ENCODE measurements around the gene GRP.

GRP gene

DNA sequence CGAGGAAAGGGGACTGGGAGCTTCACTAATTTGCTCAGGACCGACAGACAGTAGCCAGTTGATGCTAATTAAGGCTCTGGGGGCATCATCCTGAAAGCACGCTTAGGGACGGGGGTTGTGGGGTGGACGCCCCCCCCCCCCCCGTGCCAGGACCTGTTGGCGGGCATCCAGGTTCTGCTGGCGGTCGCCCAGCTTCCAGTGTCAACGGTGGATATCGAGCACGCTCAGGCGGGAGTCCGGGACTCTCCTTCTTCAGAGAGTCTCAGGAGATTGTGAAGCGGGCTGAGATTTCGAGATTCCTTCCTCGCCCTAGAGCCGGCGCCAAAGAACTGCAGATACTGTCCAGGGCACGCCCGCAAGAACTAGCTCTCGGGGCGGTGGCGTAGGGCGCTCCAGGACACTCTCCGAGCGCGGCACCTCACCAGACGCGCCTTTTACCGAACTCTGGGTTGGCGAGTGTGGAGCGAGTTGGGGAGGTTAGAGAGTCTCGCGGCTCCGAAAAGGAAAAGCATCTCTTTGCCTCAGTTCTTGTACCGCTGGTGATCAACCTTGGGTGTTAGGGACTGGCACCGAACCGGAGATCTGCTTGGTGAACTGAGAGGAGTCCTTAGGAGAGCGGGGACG lies 47.7 kb downstream of the GRP start:
- DNase-seq (ENCODE audit: low spot score): no peak

DNA sequence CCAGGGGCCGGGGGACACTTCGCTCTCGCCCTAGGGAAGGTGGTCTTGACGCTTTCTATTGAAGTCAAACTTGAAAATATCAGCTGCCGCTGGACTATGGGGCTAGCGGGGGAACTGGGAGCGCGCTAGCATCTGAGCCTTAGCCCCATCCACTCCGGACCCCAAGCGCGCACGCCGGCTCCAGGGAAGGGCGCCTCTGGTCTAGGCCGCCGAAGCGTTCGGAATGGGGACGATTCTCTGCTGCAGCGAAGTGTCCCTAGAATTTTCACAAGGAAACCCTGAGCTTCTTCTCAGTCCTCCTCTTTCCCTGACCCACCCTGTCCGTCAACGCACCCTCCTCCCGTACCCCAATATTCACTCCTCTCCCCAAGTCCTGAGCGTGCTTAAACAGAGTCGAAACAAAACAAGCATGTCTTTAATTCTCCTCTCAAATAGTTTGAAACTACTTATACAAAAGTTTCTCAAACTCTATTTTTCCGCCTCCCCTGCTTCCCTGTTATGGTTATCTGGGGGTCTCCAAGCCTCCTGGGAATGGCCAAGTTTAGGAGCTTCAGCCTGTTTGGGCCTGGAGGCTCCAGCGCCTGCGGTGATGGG lies 48.3 kb downstream of the GRP start:
- no peak for DNase-seq (ENCODE audit: low spot score)

- peak; percentile 42 for DNase-seq (ENCODE audit: low spot score)
Observed at GRCh38 chr18:59268721-59269562, 49.0 kb downstream of the GRP start.

- DNase-seq (ENCODE audit: low spot score): no peak
Observed at GRCh38 chr18:59269563-59270119, 49.7 kb downstream of the GRP start.

GRCh38 chr18:59270689-59271257 lies 50.8 kb downstream of the GRP start:
- DNase-seq (ENCODE audit: low spot score): no peak

DNA sequence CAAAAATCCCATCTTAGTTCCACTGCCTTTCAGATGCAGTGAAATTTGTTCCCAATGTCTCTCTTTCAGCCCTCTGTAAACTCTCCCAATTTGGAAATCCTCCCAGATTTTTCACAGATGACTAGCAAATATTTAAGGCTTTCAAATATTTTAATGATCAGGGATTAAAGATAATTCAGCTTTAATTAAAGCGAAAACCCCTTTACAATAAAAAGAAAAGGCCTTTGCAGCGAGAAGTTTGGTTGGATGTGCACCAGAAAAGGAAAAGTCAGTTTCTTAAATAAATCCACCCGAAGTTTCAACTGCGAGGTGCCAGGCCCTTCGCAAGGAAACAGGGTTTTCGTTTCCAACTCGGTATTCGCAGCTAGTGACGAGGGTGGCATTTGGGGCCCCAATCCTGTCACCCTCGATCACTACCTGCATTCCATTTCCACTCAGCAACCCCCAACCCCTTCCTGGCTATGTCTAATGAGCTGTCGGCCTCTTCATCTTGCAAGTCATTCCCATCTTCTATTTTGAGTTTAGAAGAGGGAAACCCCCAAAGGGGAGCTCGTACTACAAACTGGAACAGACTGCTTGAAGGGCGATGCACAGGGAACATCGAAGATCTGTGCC lies 51.8 kb downstream of the GRP start:
- DNase-seq (ENCODE audit: low spot score): no peak

DNA sequence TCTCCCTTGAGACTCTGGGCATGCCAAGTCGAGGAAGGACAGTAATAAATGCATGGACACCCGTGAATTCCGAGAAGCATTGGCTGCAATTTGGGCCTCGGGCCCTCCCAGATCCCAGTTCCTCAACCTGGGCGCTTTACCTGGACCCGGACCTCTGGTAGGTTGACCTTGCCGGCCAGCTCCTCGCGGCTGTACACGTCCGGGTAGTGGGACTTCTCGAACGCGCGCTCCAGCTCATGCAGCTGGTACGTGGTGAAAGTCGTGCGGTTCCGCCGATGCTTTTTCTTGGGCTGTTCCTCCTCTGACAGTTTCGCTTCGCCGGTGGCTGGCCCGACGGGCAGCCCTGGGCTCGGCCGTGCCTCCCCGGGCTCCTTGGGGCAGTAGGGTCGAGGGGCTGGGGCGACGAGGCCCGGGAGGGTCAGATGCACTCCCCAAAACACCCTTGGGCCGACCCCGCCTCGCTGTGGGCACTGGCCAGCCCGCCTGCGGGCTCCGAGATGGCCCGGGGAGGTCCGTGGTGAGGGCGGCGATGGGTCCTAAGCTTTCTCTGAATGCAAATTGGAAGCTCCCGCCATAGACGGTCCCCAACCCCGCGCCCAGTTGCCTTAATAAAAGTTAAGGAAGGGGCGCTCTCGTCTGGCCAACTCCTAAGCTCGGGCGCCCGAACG lies 52.4 kb downstream of the GRP start:
- DNase-seq (ENCODE audit: low spot score): no peak

GRCh38 chr18:59272891-59273758 lies 53.2 kb downstream of the GRP start, which contains the start of gene RAX:
Gene RAX, minus strand, starts transcription at chr18:59273454. Its CDS starts 248 bp downstream, at chr18:59273206.
- peak; percentile 52 for DNase-seq (ENCODE audit: low spot score)

- no peak for DNase-seq (ENCODE audit: low spot score)
Observed at GRCh38 chr18:59273759-59274532, 54.0 kb downstream of the GRP start.

DNA sequence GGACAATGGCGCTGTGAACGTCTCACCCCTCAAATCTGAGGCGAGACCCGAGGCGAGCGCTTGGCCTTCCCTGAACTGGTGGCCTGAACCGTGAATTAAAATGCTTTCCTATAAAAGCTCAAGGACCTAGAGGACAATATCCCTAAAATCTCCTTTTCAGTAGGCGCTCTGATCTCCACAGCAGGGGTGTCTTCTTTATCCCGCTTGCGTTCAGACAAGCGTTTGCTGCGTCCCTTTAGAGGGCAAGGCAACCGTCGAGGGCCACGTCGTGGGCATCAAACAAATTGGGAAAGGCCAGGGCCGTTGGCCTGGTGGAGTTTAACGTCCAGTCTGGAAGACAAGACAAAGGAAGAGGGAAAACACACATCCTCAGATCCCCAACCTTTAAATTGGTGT lies 54.6 kb downstream of the GRP start:
- no peak for DNase-seq (ENCODE audit: low spot score)

DNA sequence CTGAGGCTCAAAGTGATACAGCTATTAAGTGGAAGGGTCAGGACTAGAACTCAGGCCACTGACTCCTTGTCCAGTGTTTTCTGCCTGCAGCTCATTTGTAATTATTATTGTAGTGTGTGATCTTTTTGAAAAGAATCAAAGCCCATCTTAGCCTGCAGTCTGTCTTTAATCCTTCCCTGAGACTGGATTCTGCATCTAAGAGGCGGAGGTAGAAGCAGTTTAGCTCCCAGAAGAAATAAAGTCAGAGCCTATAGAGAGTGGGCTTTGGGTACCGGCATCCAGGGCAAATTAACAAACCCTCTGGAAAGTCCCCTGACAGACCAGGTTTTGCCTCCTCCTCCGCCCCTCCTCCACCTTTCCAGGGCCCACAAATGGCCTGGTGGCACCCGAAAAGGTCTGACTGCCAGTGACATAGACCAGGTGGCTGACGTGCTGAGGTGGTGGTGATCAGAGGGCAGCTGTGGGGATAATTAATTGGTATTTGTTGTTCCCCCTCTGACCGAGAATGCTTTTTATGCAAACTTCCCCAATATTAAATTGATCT lies 55.5 kb downstream of the GRP start:
- DNase-seq (ENCODE audit: low spot score): no peak

DNA sequence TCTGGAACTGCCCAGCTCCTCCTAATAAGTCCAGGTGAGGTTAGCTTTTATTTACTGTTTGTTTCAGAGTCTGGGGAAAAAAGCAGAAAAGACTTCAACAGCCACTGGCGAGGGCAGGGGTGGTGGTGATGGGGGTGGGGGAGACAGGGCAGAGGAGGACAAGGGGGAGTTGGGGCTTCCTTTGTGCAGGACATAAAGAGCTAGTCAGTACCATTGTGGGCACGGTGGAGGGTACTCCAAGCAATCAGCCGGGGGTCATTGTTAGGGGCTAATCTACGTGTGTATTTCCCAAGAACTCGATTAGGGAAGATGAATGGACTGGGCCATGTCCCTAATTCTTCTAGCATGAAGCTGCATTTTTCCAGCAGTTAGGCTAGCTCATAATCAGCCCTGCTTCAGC lies 56.1 kb downstream of the GRP start:
- no peak for DNase-seq (ENCODE audit: low spot score)

DNA sequence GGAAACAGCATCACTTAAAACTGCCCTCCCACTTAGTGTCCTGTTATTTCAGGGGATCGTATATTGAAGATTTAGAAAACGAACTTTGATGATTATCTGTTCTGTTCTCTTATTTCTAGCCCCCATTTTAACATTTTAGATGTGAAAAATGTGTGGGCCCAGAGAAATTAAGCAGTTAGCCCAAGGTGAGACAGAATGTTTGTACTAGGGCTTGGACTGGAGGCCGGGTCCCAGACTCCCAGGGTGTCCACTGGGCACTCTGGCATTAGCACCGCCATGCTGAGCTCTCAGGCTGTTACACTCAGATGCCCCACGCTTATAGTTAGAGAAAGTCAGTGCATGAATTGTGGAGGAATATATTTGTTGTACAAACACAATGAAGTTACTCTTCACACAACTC lies 58.8 kb downstream of the GRP start:
- no peak for DNase-seq (ENCODE audit: low spot score)

DNA sequence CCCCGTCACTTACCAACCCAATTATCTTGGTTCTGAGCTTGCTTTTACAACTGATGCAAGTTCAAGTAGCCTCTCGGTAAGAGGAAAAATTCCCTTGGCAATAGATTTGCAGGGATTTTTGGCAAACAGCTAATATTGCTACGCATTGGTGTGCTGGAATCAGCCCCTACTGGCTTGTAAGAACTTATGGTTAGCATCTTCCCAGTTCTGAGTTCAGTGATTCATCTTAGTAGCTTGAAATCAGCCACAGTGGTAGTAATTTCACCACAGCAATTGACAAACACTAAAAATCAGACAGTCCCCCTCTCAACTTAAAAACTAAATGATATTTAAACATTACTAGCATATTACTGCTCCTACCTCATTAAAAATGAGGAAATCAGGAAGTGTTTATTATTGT lies 59.2 kb downstream of the GRP start:
- DNase-seq (ENCODE audit: low spot score): no peak

DNA sequence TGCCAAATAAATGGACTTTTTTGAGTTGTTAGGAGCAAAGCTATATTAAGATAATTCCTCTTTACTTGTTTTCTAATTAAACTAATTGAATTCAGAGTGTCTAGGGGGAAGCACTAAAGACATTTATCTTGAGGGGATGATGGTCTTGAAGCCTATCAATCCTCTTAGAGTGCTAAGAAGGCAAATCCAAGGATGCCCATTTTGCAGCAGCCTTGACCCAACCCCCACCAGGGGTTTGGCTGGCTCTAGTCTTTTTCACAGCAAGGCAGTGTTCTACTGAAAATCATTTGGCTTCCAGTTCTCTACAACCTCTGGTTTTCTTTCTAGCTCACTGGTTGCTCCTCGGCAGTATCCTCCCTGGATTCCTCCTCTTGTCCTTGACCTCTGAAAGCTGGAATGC lies 59.8 kb downstream of the GRP start:
- DNase-seq (ENCODE audit: low spot score): no peak
